Sigmoid colon (tissue), 4 donors: ENCODE measurements around the gene CSTF1.

ENCODE experiments used
- EP300 ChIP-seq, 4 donors: sonication (generic); formaldehyde crosslinking; IDR thresholded peaks; one replicate each; pipeline ENCODE4 v1.6.1; 2017; ENCODE audit warnings: antibody characterized with exemption in 4 of 4
- POLR2AphosphoS5 ChIP-seq, 4 donors: sonication (generic); formaldehyde crosslinking; IDR thresholded peaks; one replicate each; pipeline ENCODE4 v1.6.1; 2017; ENCODE audit warnings: antibody characterized with exemption in 4 of 4

GRCh38 chr20:56403465-56403864 lies 11.0 kb downstream of the CSTF1 start:
- TF ChIP-seq EP300 (IDR thresholded peaks at IDR 0.05) (no peak), POLR2AphosphoS5 (IDR thresholded peaks at IDR 0.05) (no peak)
